Immature natural killer cell (primary cell): ENCODE data around the gene C14orf180. TPM values are rescaled to one million over a fixed set of nuclear protein-coding genes. Genes with fewer than 3 reads are reported as not detected.

Source experiments
- DNase-seq, 3 donors: peaks; one replicate each; pipeline ENCODE4 v3.0.0; 2022; ENCODE audit warnings: mixed read lengths in 1 of 3
- H3K27ac Mint-ChIP-seq, 6 donors: one replicate each; pipeline ENCODE4 v1.8.0; 2020; ENCODE audit warnings: mixed read lengths in 6 of 6, mild to moderate bottlenecking in 5 of 6, inconsistent platforms in 4 of 6, moderate library complexity in 3 of 6
- H3K27me3 Mint-ChIP-seq, 3 donors: one replicate each; pipeline ENCODE4 v1.8.0; 2020 to 2021; ENCODE audit warnings: low read depth in 3 of 3, mild to moderate bottlenecking in 3 of 3, mixed read lengths in 3 of 3, moderate library complexity in 3 of 3, inconsistent platforms in 1 of 3
- H3K36me3 Mint-ChIP-seq, 3 donors: one replicate each; pipeline ENCODE4 v1.8.0; 2020; ENCODE audit warnings: mixed read lengths in 3 of 3, inconsistent platforms in 2 of 3, mild to moderate bottlenecking in 2 of 3
- H3K4me1 Mint-ChIP-seq, 2 donors: one replicate each; pipeline ENCODE4 v1.8.0; 2020; ENCODE audit warnings: inconsistent platforms in 2 of 2, mild to moderate bottlenecking in 2 of 2, mixed read lengths in 2 of 2, moderate library complexity in 1 of 2
- H3K4me3 Mint-ChIP-seq, 5 donors: one replicate each; pipeline ENCODE4 v1.8.0; 2020; ENCODE audit warnings: mild to moderate bottlenecking in 5 of 5, mixed read lengths in 5 of 5, inconsistent platforms in 3 of 5, moderate library complexity in 3 of 5
- H3K9me3 Mint-ChIP-seq, 6 donors: one replicate each; pipeline ENCODE4 v1.8.0; 2020; ENCODE audit warnings: mild to moderate bottlenecking in 6 of 6, mixed read lengths in 6 of 6, inconsistent platforms in 4 of 6, moderate library complexity in 3 of 6
- polyA plus RNA-seq, 3 donors: library from polyadenylated mRNA; unstranded; fragments of 300-500 nt; fragmentation: Illumina TruSeq; gene quantifications; one replicate each; pipeline ENCODE4 v1.2.3, GENCODE V29; 2021

Gene C14orf180
- polyA plus RNA-seq: not detected

GRCh38 chr14:104579507-104579906 is at the start of gene C14orf180:
TSS of gene C14orf180 (plus strand) at chr14:104579764. CDS start at chr14:104586431, 6,667 bp downstream.
- Mint-ChIP-seq H3K4me3 (no peak within 1 kb of the TSS), H3K36me3 (no peaks in the 10 kb centered on the region), H3K9me3 (no peaks in the 10 kb centered on the region), H3K4me1 (no peaks in the 10 kb centered on the region), H3K27ac (no peak within 1 kb of the TSS), H3K27me3 (peaks cover 0 to 2% (median 2%) of the 10 kb centered on the region in 3 donors)
- no peak for DNase-seq

DNA sequence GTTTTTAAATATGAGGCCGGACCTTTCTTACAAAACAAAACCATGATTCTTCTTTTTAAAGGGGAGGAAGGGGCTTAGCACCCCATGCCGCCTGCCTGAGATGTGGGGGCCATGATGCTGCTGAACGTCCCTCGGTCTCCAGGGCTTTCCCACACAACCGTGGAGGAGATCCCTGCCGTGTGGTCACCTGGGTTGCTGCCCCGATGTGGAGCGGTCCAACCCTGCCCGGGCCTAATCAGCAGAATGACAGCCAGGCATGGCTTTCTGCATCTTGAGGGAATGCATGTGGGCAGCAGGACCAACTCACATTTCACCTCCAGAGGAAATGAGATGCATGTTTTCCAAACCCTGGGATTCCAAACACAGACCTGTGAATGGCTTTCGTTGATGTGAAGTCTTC is 48.9 kb upstream of the C14orf180 start:
- Mint-ChIP-seq H3K4me3 (no peak overlapping the region), H3K36me3 (no peaks in the 10 kb centered on the region), H3K4me1 (peaks cover 2 to 10% of the 10 kb centered on the region in 2 donors), H3K27ac (no peak overlapping the region), H3K27me3 (peaks cover 0 to 6% (median 4%) of the 10 kb centered on the region in 3 donors), H3K9me3 (peaks cover 0 to 12% (median 2%) of the 10 kb centered on the region in 6 donors)
- no peak for DNase-seq

GRCh38 chr14:104531421-104532190 is 48.0 kb upstream of the C14orf180 start:
- H3K27me3 Mint-ChIP-seq: peaks cover 0 to 6% (median 4%) of the 10 kb centered on the region in 3 donors
- DNase-seq: no peak
- no peak overlapping the region for H3K4me3 Mint-ChIP-seq
- H3K27ac Mint-ChIP-seq: no peak overlapping the region
- H3K9me3 Mint-ChIP-seq: peaks cover 0 to 12% (median 2%) of the 10 kb centered on the region in 6 donors
- H3K4me1 Mint-ChIP-seq: peaks cover 2 to 10% of the 10 kb centered on the region in 2 donors
- no peaks in the 10 kb centered on the region for H3K36me3 Mint-ChIP-seq

GRCh38 chr14:104532191-104532555 is 47.4 kb upstream of the C14orf180 start:
- Mint-ChIP-seq H3K4me1 (peaks cover 2 to 10% of the 10 kb centered on the region in 2 donors), H3K9me3 (peaks cover 0 to 9% (median 2%) of the 10 kb centered on the region in 6 donors), H3K27me3 (peaks cover 0 to 4% (median 3%) of the 10 kb centered on the region in 3 donors), H3K27ac (no peak overlapping the region), H3K36me3 (no peaks in the 10 kb centered on the region), H3K4me3 (no peak overlapping the region)
- no peak for DNase-seq

DNA sequence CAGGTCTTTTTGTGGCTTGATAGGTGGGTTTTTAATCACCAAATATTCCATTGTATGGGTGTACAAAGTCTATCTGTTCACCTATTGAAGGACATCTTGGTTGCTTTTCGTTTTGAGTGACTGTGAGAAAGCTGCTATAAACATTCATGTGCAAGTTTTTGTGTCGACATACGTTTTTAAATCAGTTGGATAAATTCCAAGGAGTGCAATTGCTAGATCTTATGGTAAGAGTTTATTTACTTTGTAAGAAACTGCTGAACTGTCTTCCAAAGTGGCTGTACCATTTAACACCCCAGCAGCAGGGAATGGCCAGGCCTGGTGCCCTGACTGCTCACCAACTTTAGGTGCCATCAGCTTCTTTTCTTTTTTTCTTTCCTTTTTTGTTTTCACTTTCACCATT is 45.5 kb upstream of the C14orf180 start:
- Mint-ChIP-seq H3K9me3 (peaks cover 0 to 9% (median 2%) of the 10 kb centered on the region in 6 donors), H3K4me3 (no peak overlapping the region), H3K36me3 (no peaks in the 10 kb centered on the region), H3K27me3 (peaks cover 0 to 6% (median 1%) of the 10 kb centered on the region in 3 donors), H3K4me1 (no peaks in the 10 kb centered on the region), H3K27ac (no peak overlapping the region)
- no peak for DNase-seq

GRCh38 chr14:104536942-104537612 is 42.5 kb upstream of the C14orf180 start:
- no peak overlapping the region for H3K27ac Mint-ChIP-seq
- no peaks in the 10 kb centered on the region for H3K36me3 Mint-ChIP-seq
- H3K4me1 Mint-ChIP-seq: no peaks in the 10 kb centered on the region
- peaks cover 0 to 9% (median 2%) of the 10 kb centered on the region in 6 donors for H3K9me3 Mint-ChIP-seq
- peaks cover 0 to 6% (median 1%) of the 10 kb centered on the region in 3 donors for H3K27me3 Mint-ChIP-seq
- DNase-seq: no peak
- H3K4me3 Mint-ChIP-seq: no peak overlapping the region

DNA sequence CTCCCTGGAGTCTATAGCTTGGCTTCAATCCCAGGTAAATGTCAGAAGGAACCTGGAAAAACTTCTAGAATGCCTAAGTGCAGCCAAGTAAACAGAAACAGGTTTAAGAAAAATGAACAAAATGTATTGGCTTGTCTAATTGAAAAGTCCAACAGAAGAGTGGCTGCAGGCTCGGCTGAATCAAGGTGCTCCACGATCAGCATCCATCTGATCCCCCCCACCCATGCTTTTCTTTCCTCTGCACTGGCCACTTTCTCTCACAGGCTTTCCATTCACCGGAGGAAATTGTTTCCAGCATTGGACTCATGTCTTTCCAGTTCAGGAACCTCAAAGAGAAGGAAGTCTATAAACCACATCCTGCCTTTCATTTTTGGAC is 42.0 kb upstream of the C14orf180 start:
- Mint-ChIP-seq H3K27ac (no peak overlapping the region), H3K27me3 (peaks cover under 1 to 3% (median 1%) of the 10 kb centered on the region in 3 donors), H3K4me1 (no peaks in the 10 kb centered on the region), H3K4me3 (no peak overlapping the region), H3K36me3 (no peaks in the 10 kb centered on the region), H3K9me3 (peaks cover 0 to 9% (median 2%) of the 10 kb centered on the region in 6 donors)
- no peak for DNase-seq

DNA sequence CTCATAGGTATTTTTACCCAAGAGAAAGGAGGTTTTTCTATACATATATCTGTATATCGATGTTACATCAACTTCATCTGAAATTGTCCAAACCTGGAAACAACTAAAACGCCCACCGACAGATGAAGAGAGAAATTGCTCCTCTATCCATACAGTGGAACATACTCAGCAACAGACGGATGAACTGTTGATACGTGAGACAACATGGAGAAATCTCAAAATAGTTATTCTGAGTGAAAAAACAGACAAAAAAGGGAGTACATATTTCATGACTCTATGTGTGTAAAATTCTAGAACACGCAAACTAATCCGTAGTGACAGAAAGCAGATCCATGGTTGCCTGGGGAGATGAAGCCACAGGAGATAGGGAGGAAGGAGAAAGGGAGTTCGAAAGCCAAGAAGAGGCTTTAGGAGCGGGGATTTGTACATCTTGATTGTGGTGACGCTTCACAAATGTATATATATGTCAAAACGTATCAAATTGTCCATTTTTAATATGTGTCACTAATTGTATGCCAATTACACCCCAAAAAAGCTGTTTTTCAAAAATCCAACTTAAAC is 37.6 kb upstream of the C14orf180 start:
- Mint-ChIP-seq H3K4me1 (no peaks in the 10 kb centered on the region), H3K4me3 (no peak overlapping the region)

GRCh38 chr14:104542871-104543830 is 36.4 kb upstream of the C14orf180 start:
- peaks cover 0 to 7% (median 5%) of the 10 kb centered on the region in 3 donors for H3K27me3 Mint-ChIP-seq
- no peaks in the 10 kb centered on the region for H3K4me1 Mint-ChIP-seq

More for the DNA sequence above, 37.6 kb upstream of the C14orf180 start:
- H3K9me3 Mint-ChIP-seq: no peaks in the 10 kb centered on the region
- no peak for DNase-seq
- no peak overlapping the region for H3K27ac Mint-ChIP-seq
- peaks cover 0 to 9% (median 3%) of the 10 kb centered on the region in 3 donors for H3K27me3 Mint-ChIP-seq
- H3K36me3 Mint-ChIP-seq: no peaks in the 10 kb centered on the region

GRCh38 chr14:104544362-104544961 is 35.1 kb upstream of the C14orf180 start:
- no peak overlapping the region for H3K27ac Mint-ChIP-seq

More at GRCh38 chr14:104542871-104543830, 36.4 kb upstream of the C14orf180 start:
- no peak for DNase-seq
- no peak overlapping the region for H3K27ac Mint-ChIP-seq
- H3K36me3 Mint-ChIP-seq: no peaks in the 10 kb centered on the region
- H3K9me3 Mint-ChIP-seq: no peaks in the 10 kb centered on the region
- no peak overlapping the region for H3K4me3 Mint-ChIP-seq

GRCh38 chr14:104545151-104545941 is 34.2 kb upstream of the C14orf180 start:
- Mint-ChIP-seq H3K9me3 (no peaks in the 10 kb centered on the region), H3K27ac (no peak overlapping the region), H3K36me3 (no peaks in the 10 kb centered on the region), H3K27me3 (peaks cover 1 to 7% (median 7%) of the 10 kb centered on the region in 3 donors), H3K4me1 (no peaks in the 10 kb centered on the region), H3K4me3 (no peak overlapping the region)
- DNase-seq: no peak

More at GRCh38 chr14:104544362-104544961, 35.1 kb upstream of the C14orf180 start:
- DNase-seq: no peak
- no peaks in the 10 kb centered on the region for H3K9me3 Mint-ChIP-seq
- no peaks in the 10 kb centered on the region for H3K4me1 Mint-ChIP-seq
- no peak overlapping the region for H3K4me3 Mint-ChIP-seq
- H3K27me3 Mint-ChIP-seq: peaks cover 0 to 7% (median 7%) of the 10 kb centered on the region in 3 donors
- no peaks in the 10 kb centered on the region for H3K36me3 Mint-ChIP-seq

DNA sequence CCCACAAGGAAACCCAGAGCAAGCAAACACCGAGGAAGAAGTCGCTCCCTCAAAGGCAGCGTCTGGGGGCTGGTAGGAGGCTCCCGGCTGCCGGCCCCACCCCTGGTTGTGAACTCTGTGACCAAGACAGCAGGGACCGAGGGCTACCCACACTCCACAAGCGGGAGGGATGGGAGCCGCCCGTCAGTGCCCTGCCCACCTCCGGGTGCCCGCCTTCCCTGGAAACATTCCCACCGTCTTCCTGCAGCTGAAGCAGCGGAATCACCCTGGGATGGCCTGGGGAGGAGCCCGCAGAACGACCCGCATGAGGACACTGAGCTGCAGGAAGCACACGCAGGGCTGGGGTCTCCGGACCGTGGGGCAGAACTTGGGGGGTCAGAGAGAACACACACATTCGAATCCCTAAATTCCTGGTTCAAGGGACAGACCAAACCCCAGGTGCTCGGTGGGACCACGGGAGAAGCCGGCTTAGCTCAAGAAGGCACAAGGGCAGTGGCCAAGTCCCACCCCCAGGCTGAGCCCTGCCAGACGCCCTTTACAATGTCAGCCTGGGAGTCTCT is 33.5 kb upstream of the C14orf180 start:
- no peak for DNase-seq
- Mint-ChIP-seq H3K9me3 (no peaks in the 10 kb centered on the region), H3K4me1 (no peaks in the 10 kb centered on the region), H3K4me3 (no peak overlapping the region), H3K36me3 (no peaks in the 10 kb centered on the region), H3K27ac (no peak overlapping the region), H3K27me3 (peaks cover 1 to 8% (median 7%) of the 10 kb centered on the region in 3 donors)
